ENCODE measurements around the gene CAMTA1.
"Not testable (repeated sequence)": the region's sequence is repeated elsewhere in the genome, so short reads cannot be mapped to it uniquely, and the experiment has no call there.

The CAMTA1 gene

DNA sequence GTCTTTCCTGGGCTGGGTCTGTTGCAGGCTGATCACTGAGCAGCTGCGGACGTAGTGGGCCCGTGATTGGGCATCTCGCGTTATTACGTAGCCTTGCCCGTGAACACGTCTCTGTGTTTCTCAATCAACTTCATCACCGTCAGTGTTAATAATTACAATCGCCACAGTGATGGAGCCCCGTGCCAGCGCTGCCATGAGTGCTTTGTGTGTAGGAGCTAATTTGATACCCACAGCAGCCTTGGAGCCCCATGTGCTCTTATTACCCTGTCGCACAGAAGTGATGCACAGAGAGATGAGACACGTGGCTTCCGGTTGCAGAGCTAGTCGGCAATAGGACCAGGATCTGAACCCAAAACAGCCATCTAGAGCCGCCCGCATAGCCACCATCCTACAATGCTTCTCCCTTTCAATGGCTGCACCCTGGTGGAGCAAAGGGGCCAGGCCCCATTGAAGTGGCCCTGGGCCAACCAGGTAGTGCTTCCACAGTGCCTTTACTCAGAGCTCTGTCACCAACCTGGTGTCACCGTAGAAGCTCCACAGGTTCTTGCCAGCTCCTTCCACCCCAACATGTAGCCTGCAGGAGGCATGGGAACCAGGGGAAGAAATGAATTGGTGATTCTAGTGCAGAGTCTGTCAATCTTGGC, 587.3 kb downstream of the CAMTA1 start:
- no peak for DNase-seq (ENCODE audit: low read depth)

DNA sequence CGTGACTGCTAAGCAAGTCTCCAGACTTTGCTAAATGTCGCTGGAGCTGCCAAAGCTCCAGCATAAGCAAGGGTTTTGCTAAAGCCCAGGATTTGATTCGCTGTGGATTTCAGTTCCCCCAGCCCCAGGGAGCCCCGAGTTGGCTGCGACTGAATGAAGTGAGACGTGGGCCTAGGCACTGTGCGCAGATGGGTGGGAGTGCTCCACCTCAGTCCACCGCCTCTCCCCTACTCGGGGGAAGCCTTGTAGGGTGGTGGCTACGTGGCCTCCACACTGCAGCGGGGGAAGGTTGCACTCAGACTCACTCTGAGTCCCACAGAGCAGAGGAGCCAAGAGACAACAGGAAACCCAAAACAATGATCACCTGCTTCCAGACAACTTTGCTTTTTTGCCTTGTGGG, 588.0 kb downstream of the CAMTA1 start:
- DNase-seq (ENCODE audit: low read depth): no peak

DNA sequence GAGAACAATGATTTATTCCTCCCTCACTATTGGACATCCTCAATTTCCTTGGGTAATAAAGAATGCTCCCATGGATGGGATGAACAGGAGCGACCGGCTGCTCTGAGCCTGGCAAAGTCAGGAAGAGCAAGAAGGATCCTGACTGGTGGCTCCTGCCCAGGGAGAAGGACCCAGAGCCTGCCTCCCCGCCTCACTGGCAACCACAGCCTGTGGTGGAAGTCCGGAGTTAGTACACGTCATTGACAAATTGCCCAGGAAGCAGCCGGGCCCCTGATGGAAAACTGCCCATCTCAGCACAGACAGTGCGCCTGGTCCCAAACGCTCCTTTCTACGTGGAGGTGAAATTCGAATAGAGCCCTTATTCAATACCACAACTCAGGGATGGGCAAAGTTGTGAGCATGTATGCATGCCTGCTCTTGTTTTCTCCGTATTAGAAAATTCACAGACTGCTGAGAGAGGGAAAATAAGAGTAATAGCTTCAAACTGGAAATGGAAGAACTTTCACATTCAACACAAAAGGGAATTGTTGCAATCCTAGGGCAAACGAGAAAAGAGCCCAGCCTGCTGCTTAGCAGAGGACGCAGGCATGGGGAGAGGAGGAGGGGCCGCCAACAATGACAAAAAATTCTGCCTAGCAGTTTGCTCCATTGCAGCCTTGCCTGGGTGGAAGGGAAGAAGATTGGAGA, 588.8 kb downstream of the CAMTA1 start:
- DNase-seq (ENCODE audit: low read depth): no peak

GRCh38 chr1:7374563-7375160, 589.4 kb downstream of the CAMTA1 start:
- no peak for DNase-seq (ENCODE audit: low read depth)

DNA sequence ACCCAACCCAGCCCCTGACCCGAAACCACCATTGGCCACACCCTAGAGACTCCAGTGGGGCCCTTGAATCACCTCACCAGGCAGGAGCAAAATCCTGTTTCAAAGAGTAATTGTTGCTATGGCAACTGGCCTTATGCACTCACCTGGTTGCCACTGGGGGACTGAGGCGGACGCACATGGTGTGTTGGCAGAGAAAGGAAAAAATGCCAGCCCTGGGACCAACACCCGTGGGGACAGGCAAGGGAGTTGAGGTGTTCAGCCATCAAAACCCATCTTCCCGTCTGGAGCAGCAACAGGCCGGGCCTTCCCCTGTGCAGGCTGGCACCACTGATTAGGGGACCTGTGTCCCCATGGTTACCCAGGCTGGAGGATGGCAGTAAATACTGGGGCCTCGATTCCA, 590.1 kb downstream of the CAMTA1 start:
- no peak for DNase-seq (ENCODE audit: low read depth)

GRCh38 chr1:7375781-7376660, 590.8 kb downstream of the CAMTA1 start:
- DNase-seq (ENCODE audit: low read depth): no peak

DNA sequence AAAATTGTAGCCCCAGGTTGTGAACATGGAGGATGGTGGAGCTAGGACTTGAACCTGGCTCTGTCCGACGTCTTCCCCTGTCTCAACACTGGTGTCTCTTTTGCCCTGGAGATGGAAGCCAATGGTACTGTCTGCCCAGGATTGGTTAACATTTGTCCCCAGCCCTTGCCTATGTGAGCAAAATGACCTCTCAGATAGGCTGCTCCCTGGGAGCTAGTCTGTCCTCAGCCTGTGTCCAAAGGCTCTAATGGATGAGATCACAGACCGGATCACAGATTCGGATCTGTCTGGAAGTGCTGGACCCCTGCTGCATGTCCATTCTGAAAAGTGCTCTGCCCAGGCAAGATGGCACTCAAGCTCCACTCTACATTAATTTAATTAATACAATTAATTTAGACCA, 591.4 kb downstream of the CAMTA1 start:
- no peak for DNase-seq (ENCODE audit: low read depth)

- no peak for DNase-seq (ENCODE audit: low read depth)
Measured at GRCh38 chr1:7378346-7379130, 593.3 kb downstream of the CAMTA1 start.

DNA sequence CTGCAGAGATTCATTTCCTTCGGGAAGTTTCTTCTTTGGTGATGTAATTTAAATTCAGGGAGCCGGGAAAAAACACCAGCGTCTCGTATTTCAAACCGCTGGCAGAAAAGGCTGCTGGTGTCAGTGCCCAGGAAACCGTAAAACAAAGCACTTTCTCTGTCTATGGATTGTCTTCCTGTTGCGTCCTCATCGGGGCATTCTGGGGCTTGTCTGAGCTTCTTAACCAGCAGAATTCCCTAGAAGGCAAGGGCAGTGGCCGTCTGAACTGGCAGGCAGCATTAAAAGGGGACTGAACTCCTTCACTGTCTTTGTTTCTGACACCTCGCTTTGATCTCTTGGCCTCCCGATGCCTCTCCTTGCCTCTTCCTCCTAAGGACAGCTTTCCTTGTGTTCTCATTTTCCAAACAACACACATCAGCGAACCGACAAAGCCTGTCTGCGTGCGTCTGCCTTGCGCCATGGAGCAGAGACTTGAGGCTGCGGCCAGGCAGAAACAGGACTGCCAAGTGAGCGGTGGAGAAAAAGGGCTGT, 594.3 kb downstream of the CAMTA1 start:
- DNase-seq (ENCODE audit: low read depth): no peak

- not testable (repeated sequence) for DNase-seq (ENCODE audit: low read depth)
Measured at GRCh38 chr1:7380068-7380467, 594.8 kb downstream of the CAMTA1 start.

GRCh38 chr1:7380712-7381111, 595.5 kb downstream of the CAMTA1 start:
- no peak for DNase-seq (ENCODE audit: low read depth)

GRCh38 chr1:7381729-7382128, 596.5 kb downstream of the CAMTA1 start:
- not testable (repeated sequence) for DNase-seq (ENCODE audit: low read depth)

DNA sequence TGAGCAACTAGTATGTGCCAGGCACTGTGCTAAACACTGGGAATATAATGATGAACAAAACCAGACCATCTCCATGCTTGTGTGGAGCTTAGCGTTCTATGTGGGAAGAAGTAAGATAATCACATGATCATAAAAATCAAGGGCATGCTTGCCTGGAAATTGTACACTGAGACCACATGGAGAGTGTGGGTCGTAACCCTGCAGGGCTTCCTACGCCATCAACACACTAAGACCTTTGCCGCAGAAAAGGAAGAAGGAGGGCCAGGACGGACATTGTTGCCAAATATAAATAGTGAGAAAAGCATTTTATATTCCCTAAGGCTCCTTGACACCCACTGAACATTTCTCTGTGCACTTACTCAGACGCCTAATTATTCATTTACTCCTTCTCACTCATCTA, 597.7 kb downstream of the CAMTA1 start:
- no peak for DNase-seq (ENCODE audit: low read depth)

- DNase-seq (ENCODE audit: low read depth): no peak
Measured at GRCh38 chr1:7383671-7384520, 598.6 kb downstream of the CAMTA1 start.

DNA sequence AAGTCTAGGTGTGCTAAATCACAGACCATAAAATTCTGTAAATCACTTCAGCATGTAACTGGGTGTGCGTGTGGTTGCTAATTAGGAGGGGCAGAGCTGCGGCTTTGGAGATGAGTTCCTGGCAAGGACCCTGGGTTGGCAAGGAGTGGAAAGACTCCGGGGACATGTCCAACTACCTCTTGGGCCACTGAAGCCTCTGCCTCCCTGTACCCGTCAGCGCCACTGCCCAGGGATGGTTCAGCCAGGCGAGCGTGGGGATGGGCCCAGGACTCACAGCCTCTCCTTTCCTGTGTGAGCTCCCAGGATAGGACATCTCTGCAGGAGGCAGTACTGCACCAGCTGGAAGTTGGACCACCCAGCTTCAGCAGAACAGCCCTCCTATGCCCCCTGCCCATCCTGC, 599.4 kb downstream of the CAMTA1 start:
- no peak for DNase-seq (ENCODE audit: low read depth)

- DNase-seq (ENCODE audit: low read depth): no peak
Measured at GRCh38 chr1:7385471-7386225, 600.4 kb downstream of the CAMTA1 start.

DNA sequence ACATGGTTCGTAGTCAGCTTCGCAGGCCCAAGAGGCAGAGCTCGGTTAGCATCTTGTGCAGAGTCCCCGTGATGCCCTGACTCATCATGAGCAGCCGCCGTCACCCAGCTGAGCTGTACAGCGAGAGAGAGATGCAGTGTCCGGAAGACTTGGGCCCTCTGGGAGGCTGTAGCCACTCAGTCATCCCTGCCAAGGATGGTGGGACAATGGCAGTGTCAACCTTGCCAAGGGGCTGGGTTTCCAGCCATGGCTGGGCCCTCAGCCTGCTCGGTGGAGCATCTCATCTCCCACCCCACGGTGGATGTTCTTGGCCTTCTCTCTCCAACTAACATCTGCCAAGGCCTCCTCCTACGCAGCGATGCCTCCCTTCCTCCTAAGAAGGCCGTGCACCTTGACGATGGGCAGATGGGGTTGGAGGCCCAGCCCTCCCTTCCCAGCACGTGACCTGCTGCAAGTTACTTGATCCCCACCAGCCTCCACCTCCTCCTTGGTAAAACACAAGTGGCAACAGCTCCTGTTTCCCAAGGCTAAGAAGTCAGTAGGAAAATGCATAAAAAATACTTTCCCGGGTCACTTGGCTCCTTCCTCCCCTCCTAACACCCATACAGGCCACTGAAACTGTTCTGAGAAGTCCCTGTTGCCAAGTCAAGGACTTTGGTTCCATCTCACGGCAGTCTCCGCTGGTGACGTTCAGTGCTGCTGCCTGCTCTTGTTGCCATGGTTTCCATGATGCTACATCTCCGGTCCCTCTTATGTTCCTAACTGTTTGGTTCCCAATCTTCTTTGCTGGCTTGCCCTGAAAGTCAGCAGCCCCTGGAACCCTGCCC, 601.2 kb downstream of the CAMTA1 start:
- DNase-seq (ENCODE audit: low read depth): no peak

DNA sequence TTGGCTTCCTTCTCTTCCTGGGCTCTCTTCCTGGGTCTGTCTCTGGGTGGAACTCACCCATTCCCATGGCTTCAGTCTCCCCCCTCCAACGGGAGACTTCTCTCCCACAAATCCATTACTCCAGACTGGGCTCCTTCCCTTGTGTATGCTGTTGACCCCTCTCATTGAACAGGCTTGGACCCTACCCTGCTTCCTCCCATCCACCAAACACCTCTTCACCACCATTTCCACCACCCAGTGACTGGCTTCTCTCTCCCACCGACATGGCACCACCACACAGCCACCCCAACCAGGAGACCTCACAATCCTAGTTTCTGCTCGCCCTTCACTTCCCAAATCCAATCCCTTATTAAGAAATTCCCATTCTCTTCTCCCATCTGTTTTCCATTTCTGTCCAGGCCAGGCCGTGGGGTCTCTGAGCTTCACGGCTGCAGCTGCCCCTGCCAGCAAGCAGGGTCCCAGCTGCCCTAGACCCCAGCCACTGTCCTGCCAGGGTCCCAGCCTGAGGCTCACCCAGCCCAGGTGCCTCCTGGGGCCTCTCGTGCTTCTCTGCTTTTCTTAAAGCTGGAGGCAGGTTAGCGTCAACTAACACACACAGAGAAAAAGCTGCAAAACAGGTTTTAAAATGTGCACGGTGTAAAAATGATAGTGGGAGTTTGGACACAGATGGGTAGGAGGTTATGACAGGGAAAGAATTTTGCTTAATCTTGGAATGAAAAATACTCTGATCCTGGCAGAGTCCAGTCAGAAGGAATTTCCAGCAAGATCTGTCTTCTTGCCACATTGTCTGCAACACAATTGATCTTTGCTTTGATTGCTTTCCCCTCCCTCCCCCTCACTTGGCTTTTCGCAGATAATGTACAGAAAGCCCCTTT, 602.0 kb downstream of the CAMTA1 start:
- DNase-seq (ENCODE audit: low read depth): no peak
